ENCODE results near the gene SLC2A5.

GRCh38 chr1:9065213-9065751, 4.2 kb downstream of the SLC2A5 start:
- TF ChIP-seq EZH2 (IDR thresholded peaks at IDR 0.05; ENCODE audit: low read depth) = no peak
- TF ChIP-seq, protein P1, sequence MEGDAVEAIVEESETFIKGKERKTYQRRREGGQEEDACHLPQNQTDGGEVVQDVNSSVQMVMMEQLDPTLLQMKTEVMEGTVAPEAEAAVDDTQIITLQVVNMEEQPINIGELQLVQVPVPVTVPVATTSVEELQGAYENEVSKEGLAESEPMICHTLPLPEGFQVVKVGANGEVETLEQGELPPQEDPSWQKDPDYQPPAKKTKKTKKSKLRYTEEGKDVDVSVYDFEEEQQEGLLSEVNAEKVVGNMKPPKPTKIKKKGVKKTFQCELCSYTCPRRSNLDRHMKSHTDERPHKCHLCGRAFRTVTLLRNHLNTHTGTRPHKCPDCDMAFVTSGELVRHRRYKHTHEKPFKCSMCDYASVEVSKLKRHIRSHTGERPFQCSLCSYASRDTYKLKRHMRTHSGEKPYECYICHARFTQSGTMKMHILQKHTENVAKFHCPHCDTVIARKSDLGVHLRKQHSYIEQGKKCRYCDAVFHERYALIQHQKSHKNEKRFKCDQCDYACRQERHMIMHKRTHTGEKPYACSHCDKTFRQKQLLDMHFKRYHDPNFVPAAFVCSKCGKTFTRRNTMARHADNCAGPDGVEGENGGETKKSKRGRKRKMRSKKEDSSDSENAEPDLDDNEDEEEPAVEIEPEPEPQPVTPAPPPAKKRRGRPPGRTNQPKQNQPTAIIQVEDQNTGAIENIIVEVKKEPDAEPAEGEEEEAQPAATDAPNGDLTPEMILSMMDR (conservative IDR thresholded peaks at IDR 0.05) = no peak

Measured in PC-9 (cell line).